Endothelial cell of umbilical vein (primary cell): ENCODE results near the gene TSTD2. TPM values are rescaled to one million over a fixed set of nuclear protein-coding genes. Genes with fewer than 3 reads are reported as not detected.

Experiments
- BruUV-seq: library from RNA; stranded (reverse); fragments of 400-500 nt; replicated peaks from 2 replicates; lab custom pipeline; 2021; lab: Mats Ljungman, UMichigan
- CTCF ChIA-PET: fragments of 300-600, 350-600 bp; sonication (Branson Sonifier 250); formaldehyde crosslinking; loops from one replicate; lab custom pipeline; 2021; ENCODE audit warnings: antibody characterized with exemption, inconsistent platforms; lab: Charles Lee
- POLR2A ChIA-PET: fragments of 300-600, 350-600 bp; sonication (Branson Sonifier 250); formaldehyde crosslinking; loops from one replicate; lab custom pipeline; 2021; ENCODE audit warnings: antibody characterized with exemption, inconsistent platforms; lab: Charles Lee
- DNase-seq: peaks from one replicate; pipeline ENCODE4 v3.0.0-alpha.2; 2011; ENCODE audit warnings: low read depth, low spot score
- FAIRE-seq: peaks from 2 replicates; lab custom pipeline; 2011; peaks lifted over from hg19 to GRCh38; lab: Jason Lieb, UNC
- H2AFZ ChIP-seq: 2 replicates; pipeline ENCODE4 v1.6.0; 2012; ENCODE audit warnings: low read depth, low read length, control low read depth, inconsistent platforms
- H3K27ac ChIP-seq: 2 replicates; pipeline ENCODE4 v1.5.1; 2011; ENCODE audit warnings: low read depth, mild to moderate bottlenecking, control low read depth, low read length, moderate library complexity; ENCODE audit not compliant: insufficient read depth
- H3K27me3 ChIP-seq, 2 experiments: 2 replicates each; pipeline versions ENCODE4 v1.6.0 to v1.6.1; 2011; ENCODE audit warnings: low read length in 2 of 2, mixed read lengths in 1 of 2; ENCODE audit not compliant: control insufficient read depth in 2 of 2, insufficient read depth in 2 of 2
- H3K36me3 ChIP-seq, 2 experiments: 2 replicates in 1 of 2; 3 replicates in 1 of 2; pipeline ENCODE4 v1.5.1; 2011; ENCODE audit warnings: low read length in 2 of 2, mild to moderate bottlenecking in 1 of 2, moderate library complexity in 1 of 2; ENCODE audit not compliant: control insufficient read depth in 2 of 2, insufficient read depth in 2 of 2; ENCODE audit errors: extremely low read depth in 1 of 2
- H3K4me1 ChIP-seq: 3 replicates; pipeline ENCODE4 v1.5.1; 2011; ENCODE audit warnings: mild to moderate bottlenecking, low read length; ENCODE audit not compliant: control insufficient read depth, insufficient read depth; ENCODE audit errors: extremely low read depth
- H3K4me2 ChIP-seq: 2 replicates; pipeline ENCODE4 v1.6.1; 2011; ENCODE audit warnings: low read length, control low read depth, mixed read lengths; ENCODE audit not compliant: insufficient read depth
- H3K4me3 ChIP-seq, 3 experiments: fragments of 200-600 bp in 1 of 3; sonication (generic), shearing (Covaris generic) in 1 of 3; replicated peaks in 1 of 3; 2 replicates each; pipeline ENCODE4 v1.5.1; 2011 to 2016; ENCODE audit warnings: control low read depth in 3 of 3, low read length in 3 of 3, mild to moderate bottlenecking in 2 of 3, inconsistent platforms in 1 of 3, low read depth in 1 of 3, moderate library complexity in 1 of 3; ENCODE audit not compliant: insufficient read depth in 1 of 3
- H3K79me2 ChIP-seq: 2 replicates; pipeline ENCODE4 v1.6.0; 2012; ENCODE audit warnings: low read length, inconsistent platforms; ENCODE audit not compliant: control insufficient read depth, insufficient read depth
- H3K9ac ChIP-seq: replicated peaks from 2 replicates; pipeline ENCODE3; 2011; ENCODE audit warnings: low read length, control low read depth; ENCODE audit not compliant: insufficient read depth; ENCODE audit errors: extremely low read depth
- H3K9me1 ChIP-seq: replicated peaks from 3 replicates; pipeline ENCODE4 v1.6.0; 2011; ENCODE audit warnings: mild to moderate bottlenecking, low read length; ENCODE audit not compliant: control insufficient read depth, insufficient read depth; ENCODE audit errors: extremely low read depth
- H3K9me3 ChIP-seq: replicated peaks from 2 replicates; pipeline ENCODE4 v1.5.1; 2012; ENCODE audit warnings: low read length, inconsistent platforms; ENCODE audit not compliant: control insufficient read depth, insufficient read depth
- H4K20me1 ChIP-seq: replicated peaks from 2 replicates; pipeline ENCODE3; 2011; ENCODE audit warnings: mild to moderate bottlenecking, low read length; ENCODE audit not compliant: control insufficient read depth, insufficient read depth; ENCODE audit errors: extremely low read depth
- CTCF ChIP-seq, 2 donors: IDR thresholded peaks; 1 replicate in 1 of 2; 2 replicates in 1 of 2; pipeline ENCODE4 v1.5.1; 2011; ENCODE audit warnings: low read length in 2 of 2, mild to moderate bottlenecking in 2 of 2, moderate library complexity in 2 of 2, control low read depth in 1 of 2, inconsistent platforms in 1 of 2, low read depth in 1 of 2; ENCODE audit not compliant: insufficient read depth in 1 of 2; ENCODE audit errors: extremely low read depth in 1 of 2
- EZH2 ChIP-seq: IDR thresholded peaks from 2 replicates; pipeline ENCODE4 v1.6.1; 2012; ENCODE audit warnings: borderline replicate concordance, low read depth, mild to moderate bottlenecking, moderate library complexity, low read length, inconsistent platforms; ENCODE audit not compliant: severe bottlenecking
- MAX ChIP-seq: IDR thresholded peaks from 2 replicates; pipeline ENCODE4 v1.6.1; 2011; ENCODE audit not compliant: insufficient read depth, insufficient read length
- MYC ChIP-seq: IDR thresholded peaks from one replicate; pipeline ENCODE4 v1.6.1; 2011; ENCODE audit warnings: mild to moderate bottlenecking, low read depth, low read length
- POLR2A ChIP-seq: IDR thresholded peaks from 2 replicates; pipeline ENCODE4 v1.6.1; 2012; ENCODE audit warnings: low read depth, mild to moderate bottlenecking, control low read depth, low read length
- POLR2AphosphoS5 ChIP-seq: IDR thresholded peaks from 2 replicates; pipeline ENCODE4 v1.6.1; 2012; ENCODE audit warnings: low read depth, mild to moderate bottlenecking, control low read depth, low read length, moderate library complexity; ENCODE audit not compliant: insufficient read depth
- dilution Hi-C: fragments of 300-500 bp; cut with MboI; formaldehyde crosslinking; loops from one replicate; pipeline ENCODE4 v1.15.0; 2019; ENCODE audit warnings: low sequenced_read_pairs; ENCODE audit not compliant: extremely low pct_ligation_motif_present
- intact Hi-C: fragments of 100-400 bp; cut with micrococcal nuclease; formaldehyde crosslinking; loops from one replicate; pipeline ENCODE4 v1.10.0; 2022
- polyA plus RNA-seq, 4 experiments: library from polyadenylated mRNA; depleted of rRNA in 3 of 4; stranded (reverse) in 3 of 4; unstranded in 1 of 4; fragments of >200 nt; gene quantifications; 2 replicates each; pipeline versions ENCODE4 v1.2.1 to v1.2.3, GENCODE V29; 2011 to 2012; ENCODE audit warnings: missing spikeins in 1 of 4
- total RNA-seq: library from RNA; stranded (reverse); gene quantifications from 2 replicates; pipeline ENCODE4 v1.2.3, GENCODE V29; 2021

The TSTD2 gene
- total and polyA plus RNA-seq, 2 donors (not counting 3 experiments of a cell fraction or from before 2014, with no cell fraction given), result 13.7 to 15.9 TPM

GRCh38 chr9:97596906-97597305, 36.3 kb downstream of the TSTD2 start:
- Histone ChIP-seq H3K4me1 (no peaks in the 10 kb centered on the region), H3K4me3 (no peak overlapping the region), H3K36me3 (peaks cover 0 to 5% of the 10 kb centered on the region in 2 experiments), H3K9me1 (no peaks in the 10 kb centered on the region), H3K9me3 (no peaks in the 10 kb centered on the region), H4K20me1 (no peaks in the 10 kb centered on the region), H3K4me2 (no peak overlapping the region), H3K9ac (no peak overlapping the region), H2AFZ (no peak overlapping the region), H3K27ac (no peak overlapping the region), H3K27me3 (peaks cover 4 to 5% of the 10 kb centered on the region in 2 experiments), H3K79me2 (no peaks in the 10 kb centered on the region)
- DNase-seq (no peak), FAIRE-seq (no peak)
- TF ChIP-seq MAX, result no peak
- no peak for TF ChIP-seq CTCF (IDR thresholded peaks at IDR 0.05; ENCODE audit: extremely low read depth in 1 of 2, insufficient read depth in 1 of 2, low read depth in 1 of 2, low read length in 2 of 2)
- TF ChIP-seq EZH2, result no peak
- no peak for TF ChIP-seq POLR2AphosphoS5
- TF ChIP-seq MYC, result no peak
- no peak for TF ChIP-seq POLR2A
- BruUV-seq, result no TSS peak
- ChIA-PET CTCF (interaction anchor here (2.7 to 15.7 kb wide), 5 partner anchors 19 to 185 kb away, joined by 30 to 775 read pairs (median 79); partner anchors contain the start of gene TDRD7), POLR2A (no interaction called here)
- intact Hi-C loops, result loop anchor here (5.0 kb wide), 1 partner anchor 740 kb away; no protein-coding TSS in a partner anchor
- dilution Hi-C loops, result no loop called here
